GM21528 (cell line): ENCODE results near the gene FAM107A.

Experiments
- ATAC-seq: cut with Tn5 transposase; IDR thresholded peaks from one replicate; pipeline ENCODE4 v1.9.1; 2021; ENCODE audit warnings: mild to moderate bottlenecking, moderate library complexity; ENCODE audit not compliant: unreplicated experiment, low FRiP score

The FAM107A gene, protein sequence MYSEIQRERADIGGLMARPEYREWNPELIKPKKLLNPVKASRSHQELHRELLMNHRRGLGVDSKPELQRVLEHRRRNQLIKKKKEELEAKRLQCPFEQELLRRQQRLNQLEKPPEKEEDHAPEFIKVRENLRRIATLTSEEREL

DNA sequence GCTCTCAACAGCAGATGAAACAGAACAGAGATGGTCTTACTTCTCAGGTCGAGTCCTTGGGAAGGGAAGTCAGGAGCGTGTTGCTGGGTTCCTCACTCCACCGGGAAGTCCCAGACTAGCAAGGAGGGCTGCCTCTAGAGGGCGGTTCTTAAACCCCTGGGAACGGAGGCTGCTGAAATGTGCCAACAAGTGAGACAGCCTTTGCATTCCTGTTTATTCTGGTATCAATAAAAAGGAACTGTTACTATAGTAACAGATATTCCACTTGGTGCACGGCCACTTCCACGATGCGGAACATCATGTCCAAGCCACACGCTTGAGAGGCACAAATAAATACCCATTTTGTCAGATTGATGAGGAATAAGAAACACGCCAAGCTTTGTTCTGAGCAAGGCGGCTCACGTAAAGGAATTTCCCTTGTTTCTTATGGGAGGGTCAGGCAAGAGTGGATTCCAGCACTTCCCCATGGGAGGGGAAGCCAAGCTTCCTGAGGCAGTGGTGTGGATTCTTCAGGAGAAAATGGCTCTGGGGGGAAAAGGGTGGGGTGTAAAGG, at the start of gene FAM107A:
TSS of gene FAM107A (minus strand) at position 123 of the 553 bp plus-strand sequence. CDS start 7,531 bp downstream, outside the sequence.
- no peak for ATAC-seq

DNA sequence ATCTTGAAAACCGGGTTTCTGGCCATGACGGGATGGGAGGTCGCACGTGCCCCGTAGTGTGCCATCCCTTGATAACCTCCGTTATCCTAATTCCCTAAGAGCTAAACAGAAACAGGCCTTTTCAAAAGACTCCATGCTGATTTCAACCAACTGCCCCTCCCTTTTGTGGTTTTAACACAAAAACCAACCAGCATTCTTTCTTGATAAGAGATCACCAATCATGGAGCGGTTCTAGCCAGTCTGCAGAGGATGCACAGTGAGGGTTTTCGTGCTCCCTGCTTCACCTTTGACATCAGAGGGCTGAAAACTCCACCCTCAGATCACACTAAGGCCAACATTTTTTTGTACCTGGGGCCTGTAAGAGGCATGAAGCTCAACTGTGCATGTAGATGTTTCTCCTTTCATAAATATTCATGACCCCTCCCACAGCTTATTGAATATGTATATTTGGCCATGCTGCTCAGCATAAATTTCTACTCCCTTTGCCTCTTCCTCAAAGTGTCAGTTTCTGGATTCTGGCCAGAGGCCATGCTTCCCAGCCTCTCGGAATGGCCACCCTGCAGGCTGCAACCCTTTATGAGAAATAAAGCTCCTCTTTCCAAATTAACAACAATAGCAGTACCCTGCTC, 48.1 kb upstream of the FAM107A start:
- ATAC-seq = no peak

DNA sequence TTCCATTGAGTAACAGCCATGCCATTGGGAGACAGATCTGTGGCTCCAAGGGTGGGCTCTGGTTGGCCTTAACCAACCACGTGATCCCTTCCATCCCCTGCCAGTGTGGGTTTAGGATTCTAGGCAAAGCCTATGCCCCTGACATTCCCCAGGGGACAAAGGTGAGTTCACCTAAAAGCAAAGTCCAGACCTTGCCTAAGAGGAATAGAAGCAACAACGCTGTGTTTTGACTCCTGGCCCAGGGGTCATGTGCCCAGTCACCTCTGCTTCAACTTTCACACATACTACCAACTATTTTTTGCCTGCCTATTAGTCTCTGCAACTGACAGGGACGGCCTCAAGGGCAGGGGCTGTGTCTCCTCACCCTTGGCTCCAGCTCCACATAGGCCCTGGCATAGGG, 47.4 kb upstream of the FAM107A start:
- no peak for ATAC-seq

DNA sequence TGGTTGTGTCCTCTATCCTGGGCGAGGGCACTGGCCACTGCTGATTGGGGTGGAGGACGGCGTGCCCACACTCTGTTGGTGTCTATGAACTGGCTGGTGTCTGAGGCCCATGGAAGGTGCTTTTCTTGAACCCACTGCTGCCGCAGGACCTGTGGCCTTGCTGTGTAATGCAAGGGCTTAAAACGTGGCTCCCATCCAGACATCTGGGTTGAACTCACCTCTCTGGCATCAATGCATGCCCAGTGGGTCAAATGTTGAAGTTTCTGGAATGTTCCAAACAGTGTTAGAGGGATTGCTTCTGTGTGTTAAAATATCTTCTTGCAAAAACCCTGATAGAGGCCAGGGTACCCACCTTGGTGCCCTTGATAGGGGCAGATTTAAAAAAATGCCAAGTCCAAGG, 46.8 kb upstream of the FAM107A start:
- no peak for ATAC-seq

DNA sequence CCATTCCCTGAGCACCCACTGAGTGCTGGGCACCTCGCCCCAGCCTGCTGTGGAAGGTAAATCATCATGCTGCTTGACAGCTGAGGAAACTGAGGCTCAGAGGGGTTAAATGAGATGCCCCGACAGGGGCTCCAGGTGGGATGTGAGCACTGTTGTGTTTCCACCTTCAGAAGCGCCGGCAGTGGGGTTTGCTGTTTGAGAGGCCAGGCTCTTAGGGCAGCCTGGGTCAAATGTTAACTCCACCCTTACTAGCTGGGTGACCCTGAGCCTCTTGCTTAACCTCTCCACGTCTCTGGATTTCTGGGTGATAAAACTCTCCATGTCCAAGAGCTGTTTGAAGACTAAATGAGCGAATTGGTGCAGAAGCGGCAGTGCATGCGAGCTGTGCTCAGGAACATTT, 46.3 kb upstream of the FAM107A start:
- ATAC-seq = no peak

DNA sequence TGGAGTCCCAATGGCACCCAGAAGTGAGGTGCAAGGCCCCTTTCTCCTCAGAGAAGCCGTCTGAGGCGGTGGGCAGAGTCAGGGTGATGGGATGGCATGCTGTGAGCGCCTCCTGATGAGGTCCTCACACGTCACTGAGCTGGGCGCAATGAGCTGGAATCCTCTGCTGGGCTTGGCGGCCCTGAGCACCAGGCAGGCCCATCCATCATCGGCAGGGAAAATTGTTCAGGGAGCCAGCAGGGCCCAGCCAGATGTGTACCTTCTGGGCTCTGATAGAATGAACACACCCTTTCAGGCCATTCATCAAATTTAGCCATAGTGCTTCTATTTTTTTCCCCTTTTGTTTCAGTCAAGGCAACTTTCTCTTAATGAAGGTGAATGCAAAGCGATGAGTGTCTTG, 45.7 kb upstream of the FAM107A start:
- no peak for ATAC-seq

DNA sequence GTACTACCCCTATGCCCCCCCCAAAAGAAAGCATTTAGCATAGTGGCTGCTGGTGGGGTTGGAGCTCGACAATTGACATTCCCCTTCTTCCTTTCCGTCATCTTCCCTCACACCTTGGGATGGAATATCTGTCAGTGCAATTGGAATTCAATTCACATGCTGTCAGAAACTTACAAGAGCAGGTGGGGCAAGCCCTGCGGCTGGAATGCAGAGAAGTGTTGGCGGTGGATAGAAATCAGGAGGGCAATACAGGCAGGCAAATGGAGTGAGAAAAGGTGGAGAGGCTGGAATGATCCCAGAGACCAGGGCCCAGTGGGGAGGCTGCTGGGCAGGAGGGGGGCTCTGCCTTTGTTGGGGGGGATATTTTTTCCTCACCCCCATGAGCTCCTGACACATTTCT, 45.2 kb upstream of the FAM107A start:
- ATAC-seq = no peak

DNA sequence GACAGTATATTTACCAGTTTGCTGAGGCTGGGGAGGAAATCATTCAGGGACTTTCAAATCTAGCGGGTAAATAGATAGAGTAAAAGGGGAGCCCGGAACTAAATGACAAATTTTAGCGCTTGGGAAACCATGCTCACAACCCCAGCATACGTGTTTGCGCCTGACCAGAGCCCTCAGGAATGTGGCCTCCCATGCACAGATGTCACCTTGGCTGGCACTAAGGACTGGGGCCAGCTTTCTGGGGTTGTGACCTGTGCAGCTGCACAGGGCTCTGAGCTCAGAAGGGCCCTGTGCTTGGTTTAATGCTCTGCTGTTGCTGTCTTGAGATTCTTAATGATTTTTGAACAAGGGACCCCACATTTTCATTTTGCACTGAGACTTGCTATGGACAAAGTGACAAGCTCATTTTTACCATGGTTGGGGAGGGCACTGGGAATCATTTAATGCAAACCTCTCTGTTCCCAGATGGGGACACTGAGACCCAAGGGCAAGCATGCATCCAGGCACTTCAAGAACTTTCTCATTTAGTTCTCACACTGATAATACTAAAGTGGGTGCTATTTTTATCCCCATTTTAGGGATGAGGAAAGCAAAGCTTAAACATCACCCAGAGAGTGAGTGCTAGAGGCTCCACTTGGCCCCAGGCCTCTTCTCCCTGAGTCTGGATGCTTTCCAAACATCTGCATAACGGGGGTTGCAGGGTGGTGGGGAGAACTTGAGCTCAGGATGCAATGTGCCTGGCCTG, 44.1 kb upstream of the FAM107A start:
- no peak for ATAC-seq

DNA sequence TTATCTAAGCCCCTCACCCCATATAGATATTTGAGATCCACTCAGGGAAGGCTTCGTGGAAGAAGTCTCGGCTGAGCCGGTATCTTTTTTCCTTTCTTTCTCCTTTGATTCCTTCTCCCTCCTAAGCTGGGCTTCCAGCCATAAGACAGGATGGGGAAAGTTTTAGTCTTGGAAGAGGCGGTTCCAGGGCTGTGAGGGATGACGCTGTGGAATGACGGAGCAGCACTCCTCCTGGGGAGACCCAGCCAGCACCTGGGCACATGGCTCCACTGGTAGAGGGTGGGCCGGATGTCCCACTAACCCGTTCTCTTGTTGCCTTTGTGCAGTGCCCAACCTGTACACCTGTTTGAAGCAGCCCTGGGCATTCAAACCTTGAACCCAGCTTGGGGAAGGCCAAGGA, 43.2 kb upstream of the FAM107A start:
- no peak for ATAC-seq

DNA sequence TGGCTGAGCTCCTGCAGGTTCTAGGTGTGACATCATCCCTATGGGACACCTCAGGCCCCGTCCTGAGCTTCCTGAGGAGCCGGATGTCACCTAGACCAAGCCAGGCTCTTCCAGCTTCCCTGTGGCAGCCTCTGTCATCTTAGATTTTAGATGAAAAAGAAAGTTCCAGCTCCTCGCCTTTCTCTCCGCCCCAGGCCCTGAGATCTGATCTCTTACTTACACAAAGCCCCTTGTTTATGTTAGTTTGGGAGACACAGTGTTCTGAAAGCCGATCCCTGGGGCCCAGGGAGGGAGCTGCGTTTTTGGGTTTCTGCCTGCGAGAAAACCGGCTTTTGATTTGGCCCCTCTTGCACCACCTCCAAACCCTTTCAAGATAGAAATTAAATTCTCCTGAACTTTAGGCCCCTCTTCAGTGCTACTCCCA, 40.2 kb upstream of the FAM107A start:
- no peak for ATAC-seq

DNA sequence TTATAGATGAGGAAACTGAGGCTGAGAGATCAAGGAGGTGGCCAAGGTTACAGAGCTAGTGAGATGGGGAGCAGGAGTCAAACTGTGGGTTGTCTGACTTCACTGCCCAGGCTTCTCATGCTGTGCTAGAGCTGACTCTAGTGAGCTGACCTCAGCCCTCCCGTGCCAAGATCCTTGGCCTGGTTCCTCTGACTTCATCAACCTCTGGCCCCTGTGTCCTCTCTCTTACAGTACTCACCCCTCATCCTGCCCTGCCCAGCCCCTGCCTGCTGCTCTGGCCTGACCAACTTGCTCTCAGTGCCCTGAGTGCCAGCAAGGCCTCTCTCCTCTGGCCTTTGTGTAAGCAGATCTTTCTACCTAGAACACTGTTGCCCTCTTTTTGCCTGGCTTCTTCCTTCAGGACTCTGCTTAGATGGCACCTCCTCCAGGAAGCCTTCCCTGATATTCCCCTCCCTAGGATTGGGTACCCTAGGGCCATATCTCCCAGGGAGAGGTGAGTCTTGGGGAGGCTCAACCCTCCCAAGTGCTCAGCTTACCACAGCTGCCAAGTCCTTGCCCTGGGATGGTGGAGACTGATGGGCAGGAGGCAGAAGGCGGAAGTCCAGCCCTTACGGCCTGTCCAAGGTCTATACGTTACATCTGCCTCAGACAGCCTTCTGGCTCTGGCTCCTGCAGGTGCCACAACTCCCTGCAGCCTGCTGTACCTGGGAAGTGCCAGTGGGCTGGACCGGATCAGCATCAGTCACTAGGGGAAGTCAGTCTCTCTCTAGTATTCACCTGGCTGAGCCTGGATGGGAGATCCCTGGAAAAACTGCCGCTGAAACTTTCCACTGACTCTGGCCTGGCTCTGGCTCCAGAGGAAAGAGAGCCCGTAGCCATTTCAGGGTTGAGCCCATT, 36.3 kb upstream of the FAM107A start:
- ATAC-seq = no peak

DNA sequence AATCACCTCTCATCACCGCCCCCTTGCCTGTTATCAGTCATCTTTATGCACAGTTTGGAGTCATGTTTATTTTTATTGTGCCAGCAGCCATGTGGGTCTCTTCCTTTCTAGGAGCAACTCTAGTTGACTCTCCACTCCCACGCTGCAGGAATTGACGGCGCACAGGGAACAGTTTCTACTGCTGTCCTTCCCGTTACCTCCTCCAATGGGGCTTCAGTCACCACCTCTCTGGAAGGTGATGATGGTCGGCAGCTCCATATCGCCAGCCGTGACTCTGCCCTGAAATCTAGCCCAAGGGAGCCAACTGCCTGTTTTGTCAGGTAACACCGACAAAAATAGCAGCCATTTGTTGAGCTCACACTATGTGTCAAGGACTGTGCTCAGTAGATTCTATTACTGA, 35.6 kb upstream of the FAM107A start:
- ATAC-seq = no peak

DNA sequence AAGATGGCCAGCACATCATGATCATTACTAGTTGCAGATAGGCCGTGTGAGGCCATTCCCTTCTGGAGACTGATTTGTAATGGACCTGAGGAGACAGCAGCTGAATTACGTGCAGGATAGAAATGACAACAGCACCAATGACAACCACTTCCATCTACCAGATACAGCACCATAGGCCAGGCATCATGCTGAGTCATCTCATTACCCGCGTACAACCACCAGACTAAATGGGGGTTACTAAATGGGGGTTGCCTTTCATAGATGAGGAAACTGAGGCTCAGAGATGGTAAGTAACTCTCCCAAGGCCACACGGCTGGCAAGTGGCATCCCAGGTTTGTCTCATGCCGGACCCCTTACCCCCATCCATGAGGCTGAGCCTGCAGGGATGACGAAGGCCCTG, 32.8 kb upstream of the FAM107A start:
- no peak for ATAC-seq

DNA sequence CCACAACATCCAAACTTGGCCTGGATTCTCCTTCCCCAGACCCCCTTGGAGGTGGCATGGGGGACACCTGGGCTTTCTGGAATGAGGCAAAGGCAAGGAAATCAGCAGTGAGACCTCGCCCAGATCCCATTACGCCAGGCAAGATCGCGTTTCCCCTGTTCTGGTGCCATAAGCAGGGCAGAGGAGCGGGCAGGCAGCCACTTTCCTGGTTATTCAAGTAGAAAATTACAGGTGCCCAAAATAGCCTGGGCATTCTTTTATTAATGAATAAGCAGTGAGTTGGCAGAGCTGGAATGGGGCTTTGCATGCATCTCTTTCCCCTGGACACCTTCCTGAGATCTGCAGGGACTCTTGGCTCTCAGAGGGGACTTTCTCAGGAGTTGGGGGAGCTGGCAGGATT, 31.5 kb upstream of the FAM107A start:
- no peak for ATAC-seq

DNA sequence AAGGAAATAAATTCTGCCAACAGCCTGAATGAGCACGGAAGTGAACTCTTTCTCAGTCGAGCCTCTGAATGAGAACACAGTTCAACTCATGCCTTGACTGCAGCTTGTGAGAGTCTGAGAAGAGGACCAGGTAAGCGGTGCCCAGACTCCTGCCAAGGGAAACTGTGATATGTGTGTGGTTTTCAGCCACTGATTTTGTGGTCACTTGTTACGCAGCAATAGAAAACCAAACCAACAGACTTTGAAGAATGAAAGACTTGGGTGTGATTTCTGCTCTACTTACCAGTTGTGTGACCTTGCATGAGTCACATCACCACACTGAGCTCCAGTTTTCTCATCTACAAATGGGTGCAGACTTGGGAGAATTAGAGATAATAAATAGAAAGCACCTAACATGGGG, 30.6 kb upstream of the FAM107A start:
- ATAC-seq = no peak

DNA sequence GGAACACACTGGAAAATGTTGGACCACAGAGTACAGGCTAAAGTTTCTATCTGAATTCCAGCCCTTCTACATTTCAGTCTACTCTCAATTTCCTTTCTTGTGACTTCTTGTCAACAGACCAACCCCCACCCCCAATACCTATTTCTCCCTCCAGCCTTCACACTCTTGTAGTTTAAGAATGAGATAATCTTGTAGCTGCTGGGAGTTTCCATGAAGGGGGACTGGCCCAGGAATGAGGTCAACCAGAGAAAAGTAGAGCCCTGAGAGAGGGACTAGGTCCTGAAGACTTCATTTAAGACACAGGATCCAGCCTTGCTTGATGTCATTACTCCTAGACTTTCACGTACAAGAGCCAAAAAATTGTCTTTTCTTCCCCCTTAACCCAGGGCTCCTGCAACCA, 29.5 kb upstream of the FAM107A start:
- no peak for ATAC-seq

DNA sequence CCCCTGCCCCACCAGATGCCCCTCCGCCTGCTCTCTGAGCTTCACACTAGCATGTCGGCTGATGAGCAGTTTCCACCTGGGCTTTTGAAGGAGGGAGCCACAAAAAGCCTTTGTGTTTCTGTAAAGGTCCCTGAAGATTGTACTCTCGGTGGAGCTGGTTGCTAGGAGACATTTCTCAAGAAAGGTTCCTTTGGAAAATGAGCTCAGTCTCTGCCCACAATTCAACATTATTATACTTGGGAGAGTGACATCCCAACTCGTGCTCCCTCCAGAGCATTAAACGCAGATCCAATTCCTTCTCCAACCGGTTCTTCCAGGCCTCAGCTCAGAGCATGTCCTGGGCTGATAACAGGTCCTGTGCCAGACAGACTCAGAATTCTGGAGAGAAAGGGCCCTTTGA, 26.8 kb upstream of the FAM107A start:
- no peak for ATAC-seq

DNA sequence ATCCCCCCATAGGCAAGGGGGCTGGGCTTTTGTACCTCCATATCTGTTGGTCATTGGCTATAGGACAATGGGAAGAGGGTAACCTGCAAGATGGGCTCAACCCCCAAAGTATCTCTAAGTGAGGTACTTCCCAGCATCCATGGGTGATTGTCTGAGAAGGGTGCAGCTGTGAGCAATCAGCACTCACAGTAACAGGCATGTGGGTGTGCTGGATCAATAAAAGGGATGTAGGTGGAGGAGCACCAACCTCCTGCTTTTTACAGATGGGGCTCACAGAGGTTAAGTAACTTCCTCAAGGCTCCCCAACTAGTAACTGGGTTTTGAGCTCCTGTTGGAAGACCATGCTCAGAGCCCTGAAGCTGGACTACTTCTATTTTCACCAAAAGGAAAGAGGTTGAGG, 26.4 kb upstream of the FAM107A start:
- no peak for ATAC-seq

DNA sequence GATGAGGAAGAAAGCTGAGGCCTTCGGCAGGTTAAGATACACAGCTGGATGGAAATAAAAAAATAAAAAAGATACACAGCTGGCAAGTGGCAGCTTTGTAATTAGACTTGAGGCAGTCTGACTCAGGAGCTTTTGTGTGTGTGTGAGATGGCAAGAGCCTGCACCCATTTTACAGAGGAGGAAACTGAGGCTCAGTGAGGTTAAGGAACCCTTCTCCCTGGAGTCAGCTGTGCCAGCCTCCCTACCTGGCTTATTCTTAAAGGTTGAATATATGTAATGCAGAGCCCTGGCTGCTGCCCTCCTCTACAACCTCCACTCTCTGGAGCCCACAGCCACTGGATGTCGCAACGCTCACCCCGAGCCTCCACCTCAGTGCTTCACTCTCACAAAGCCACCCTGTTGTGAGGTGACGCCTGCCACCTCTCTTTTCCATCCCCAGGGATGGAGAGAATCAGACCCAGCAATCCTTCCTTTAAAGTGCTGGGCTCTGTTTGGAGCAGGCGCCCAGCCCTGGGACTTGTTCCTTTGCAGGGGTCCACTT, 20.6 kb upstream of the FAM107A start:
- no peak for ATAC-seq

DNA sequence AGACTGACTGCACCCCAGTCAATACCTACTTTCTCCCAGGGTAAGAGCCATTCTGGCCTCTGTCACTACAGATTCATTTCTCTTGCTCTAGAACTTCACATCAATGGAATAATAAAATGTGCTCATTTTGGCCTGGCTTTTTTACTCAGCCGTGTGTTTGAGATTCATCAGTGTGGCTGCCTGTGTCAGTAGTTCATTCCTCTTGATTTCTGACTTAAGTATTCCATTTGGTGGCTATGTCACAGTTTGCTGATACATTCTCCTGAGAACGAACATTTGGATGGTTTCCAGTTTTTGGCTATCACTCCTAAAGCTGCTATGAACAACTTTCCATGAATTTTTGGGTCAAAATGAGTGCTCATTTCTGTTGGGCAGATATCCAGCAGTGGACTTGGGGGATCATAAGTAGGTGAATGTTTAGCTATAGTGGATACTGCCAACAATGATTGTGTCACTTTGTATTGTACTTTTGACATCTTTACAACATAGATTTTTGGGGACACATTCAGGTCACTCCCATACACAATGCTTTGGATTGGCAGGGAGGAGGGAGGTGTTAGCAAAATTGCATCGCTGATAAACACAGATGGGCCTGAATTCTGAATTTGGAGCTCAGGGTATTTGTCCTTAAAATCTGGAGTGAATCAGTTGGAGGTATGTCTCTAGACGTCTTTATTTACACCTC, 19.8 kb upstream of the FAM107A start:
- no peak for ATAC-seq
